Measurements from ENCODE around the gene CCM2L.

Gene CCM2L

GRCh38 chr20:32056708-32057483 is 46.7 kb downstream of the CCM2L start:
- no peak for DNase-seq (ENCODE audit: low read depth)

GRCh38 chr20:32057656-32058184 is 47.5 kb downstream of the CCM2L start:
- DNase-seq (ENCODE audit: low read depth): no peak

- DNase-seq (ENCODE audit: low read depth): no peak
Measured at GRCh38 chr20:32059189-32059588, 49.0 kb downstream of the CCM2L start.

- DNase-seq (ENCODE audit: low read depth): no peak
Measured at GRCh38 chr20:32062776-32063170, 52.5 kb downstream of the CCM2L start.

- no peak for DNase-seq (ENCODE audit: low read depth)
Measured at GRCh38 chr20:32063695-32064094, 53.5 kb downstream of the CCM2L start.

GRCh38 chr20:32064667-32065066 is 54.4 kb downstream of the CCM2L start:
- no peak for DNase-seq (ENCODE audit: low read depth)

- DNase-seq (ENCODE audit: low read depth): peak; percentile 65
Measured at GRCh38 chr20:32067234-32067821, 57.1 kb downstream of the CCM2L start.

- no peak for DNase-seq (ENCODE audit: low read depth)
Measured at GRCh38 chr20:32068174-32068573, 57.9 kb downstream of the CCM2L start.

- no peak for DNase-seq (ENCODE audit: low read depth)
Measured at GRCh38 chr20:32069711-32070110, 59.5 kb downstream of the CCM2L start.

GRCh38 chr20:32070282-32070681 is 60.0 kb downstream of the CCM2L start:
- DNase-seq (ENCODE audit: low read depth): no peak

- DNase-seq (ENCODE audit: low read depth): no peak
Measured at GRCh38 chr20:32070690-32071213, 60.5 kb downstream of the CCM2L start.

- no peak for DNase-seq (ENCODE audit: low read depth)
Measured at GRCh38 chr20:32071395-32072167, 61.3 kb downstream of the CCM2L start.

- no peak for DNase-seq (ENCODE audit: low read depth)
Measured at GRCh38 chr20:32072168-32072750, 62.0 kb downstream of the CCM2L start.

- no peak for DNase-seq (ENCODE audit: low read depth)
Measured at GRCh38 chr20:32075534-32075933, 65.3 kb downstream of the CCM2L start.

GRCh38 chr20:32077190-32077589 is 67.0 kb downstream of the CCM2L start:
- no peak for DNase-seq (ENCODE audit: low read depth)

GRCh38 chr20:32078322-32078721 is 68.1 kb downstream of the CCM2L start:
- DNase-seq (ENCODE audit: low read depth): no peak

GRCh38 chr20:32078791-32079190 is 68.6 kb downstream of the CCM2L start:
- DNase-seq (ENCODE audit: low read depth): no peak

- DNase-seq (ENCODE audit: low read depth): no peak
Measured at GRCh38 chr20:32079655-32080109, 69.4 kb downstream of the CCM2L start.

GRCh38 chr20:32080783-32081182 is 70.5 kb downstream of the CCM2L start:
- no peak for DNase-seq (ENCODE audit: low read depth)

Data from fibroblast of the conjunctiva (primary cell).